K562 (cell line): ENCODE measurements around the gene GEMIN7. TPM values are rescaled to one million over a fixed set of nuclear protein-coding genes. Genes with fewer than 3 reads are reported as not detected.

Experiments used
- ATF7 ChIP-seq: fragments of 450-650 bp; IDR thresholded peaks from 2 replicates; pipeline ENCODE4 v1.7.1; 2014; ENCODE audit warnings: mild to moderate bottlenecking, moderate library complexity
- CHD4 ChIP-seq: fragments of 200-600 bp; sonication (generic); IDR thresholded peaks from 3 replicates; pipeline ENCODE4 v1.6.1; 2012; ENCODE audit warnings: low read depth, mild to moderate bottlenecking, mixed read lengths, low read length, inconsistent platforms; ENCODE audit not compliant: insufficient read depth, insufficient replicate concordance, poor library complexity, severe bottlenecking
- EP300 ChIP-seq: IDR thresholded peaks from 2 replicates; pipeline ENCODE4 v1.6.1; 2012; ENCODE audit warnings: low read length, improper control_type of control experiment
- KLF1 ChIP-seq: fragments of 450-650 bp; IDR thresholded peaks from 2 replicates; pipeline ENCODE4 v1.6.1; 2016; ENCODE audit warnings: missing genetic modification characterization, missing compliant biosample characterization
- MIER1 ChIP-seq: fragments of 450-650 bp; IDR thresholded peaks from 2 replicates; pipeline ENCODE4 v1.6.1; 2016; ENCODE audit warnings: antibody characterized with exemption, mild to moderate bottlenecking, low read depth
- NONO ChIP-seq, 2 experiments: fragments of 200-400 bp in 1 of 2; fragments of 450-650 bp in 1 of 2; formaldehyde crosslinking in 1 of 2; IDR thresholded peaks; 2 replicates each; pipeline ENCODE4 v1.6.1; 2017; ENCODE audit warnings: low read depth in 2 of 2, mild to moderate bottlenecking in 2 of 2, moderate library complexity in 2 of 2, low read length in 1 of 2
- PHF21A ChIP-seq: fragments of 450-650 bp; IDR thresholded peaks from 2 replicates; pipeline ENCODE4 v1.6.1; 2017; ENCODE audit warnings: low read depth, borderline replicate concordance
- POLR2A ChIP-seq: fragments of 450-650 bp; conservative IDR thresholded peaks from 2 replicates; pipeline ENCODE4 v1.6.1; 2016
- POLR2H ChIP-seq: IDR thresholded peaks from 2 replicates; pipeline ENCODE4 v1.6.1; 2016; ENCODE audit warnings: missing genetic modification characterization, low read depth, mild to moderate bottlenecking, control low read depth, missing compliant biosample characterization, moderate library complexity
- RBM22 ChIP-seq: fragments of 200-400 bp; formaldehyde crosslinking; IDR thresholded peaks from 2 replicates; pipeline ENCODE4 v1.6.1; 2018; ENCODE audit warnings: low read length, low read depth; ENCODE audit not compliant: poor library complexity, severe bottlenecking
- TBP ChIP-seq: optimal IDR thresholded peaks from 2 replicates; pipeline ENCODE3; 2011; ENCODE audit warnings: low read depth, low read length, improper control_type of control experiment
- ZNF780A ChIP-seq: fragments of 250-450 bp; sonication (Bioruptor Pico); IDR thresholded peaks from 2 replicates; pipeline ENCODE4 v1.5.0; 2021; ENCODE audit warnings: mild to moderate bottlenecking
- polyA plus RNA-seq, 8 experiments: library from polyadenylated mRNA; depleted of rRNA in 4 of 8; stranded (reverse) in 5 of 8; unstranded in 3 of 8; fragments of >200 nt; fragmentation: Nextera tagmentation in 2 of 8; fragmentation: Illumina TruSeq in 1 of 8; extraction: Ambion mirVana in 2 of 8; extraction: Trizol in 1 of 8; gene quantifications; 2 replicates each; pipeline versions ENCODE4 v1.2.1 to v1.2.3, GENCODE V29; 2011 to 2014; ENCODE audit warnings: inconsistent platforms in 1 of 8, missing spikeins in 1 of 8
- total RNA-seq, 7 experiments: library from RNA; depleted of rRNA in 6 of 7; stranded (reverse); fragments of >200 nt in 6 of 7; fragmentation: Illumina TruSeq in 2 of 7; extraction: Trizol in 2 of 7; gene quantifications; 2 replicates each; pipeline versions ENCODE4 v1.2.1 to v1.2.3, GENCODE V29; 2011 to 2021; ENCODE audit warnings: low replicate concordance in 1 of 7
- TF ChIP-seq, protein P1 (sequence below), 2 experiments: IDR thresholded peaks in 1 of 2; conservative IDR thresholded peaks in 1 of 2; 2 replicates each; pipeline ENCODE4 v1.6.1; 2016; ENCODE audit warnings: low read depth in 2 of 2, mild to moderate bottlenecking in 1 of 2, missing compliant biosample characterization in 1 of 2, missing genetic modification characterization in 1 of 2, moderate library complexity in 1 of 2
- TF ChIP-seq, protein P2 (sequence below): fragments of 250-450 bp; sonication (Bioruptor Pico); IDR thresholded peaks from 2 replicates; pipeline ENCODE4 v1.8.0; 2022; ENCODE audit warnings: inconsistent platforms, mild to moderate bottlenecking, moderate library complexity, borderline replicate concordance
- TF ChIP-seq, protein P3 (sequence below): fragments of 450-650 bp; formaldehyde crosslinking; IDR thresholded peaks from 2 replicates; pipeline ENCODE4 v1.4.0; 2022; ENCODE audit warnings: mild to moderate bottlenecking, moderate library complexity
- TF ChIP-seq, protein P4 (sequence below): sonication (generic); formaldehyde crosslinking; IDR thresholded peaks from 2 replicates; pipeline ENCODE4 v1.9.0; 2022; ENCODE audit warnings: mild to moderate bottlenecking, missing genetic modification reagents
- TF ChIP-seq, protein P5 (sequence below): fragments of 450-650 bp; conservative IDR thresholded peaks from 2 replicates; pipeline ENCODE4 v1.6.1; 2016; ENCODE audit warnings: missing genetic modification characterization, low read depth, mild to moderate bottlenecking, control low read depth, missing compliant biosample characterization
- TF ChIP-seq, protein P6 (sequence below): sonication (generic); formaldehyde crosslinking; IDR thresholded peaks from 2 replicates; pipeline ENCODE4 v1.9.0; 2022; ENCODE audit warnings: mild to moderate bottlenecking, missing genetic modification reagents

Gene GEMIN7
- total and polyA plus RNA-seq, 9 of the 15 experiments (the other 6 are each of a cell fraction or from before 2014, with no cell fraction given), result 23.1 to 124 (median 54.9) TPM

DNA sequence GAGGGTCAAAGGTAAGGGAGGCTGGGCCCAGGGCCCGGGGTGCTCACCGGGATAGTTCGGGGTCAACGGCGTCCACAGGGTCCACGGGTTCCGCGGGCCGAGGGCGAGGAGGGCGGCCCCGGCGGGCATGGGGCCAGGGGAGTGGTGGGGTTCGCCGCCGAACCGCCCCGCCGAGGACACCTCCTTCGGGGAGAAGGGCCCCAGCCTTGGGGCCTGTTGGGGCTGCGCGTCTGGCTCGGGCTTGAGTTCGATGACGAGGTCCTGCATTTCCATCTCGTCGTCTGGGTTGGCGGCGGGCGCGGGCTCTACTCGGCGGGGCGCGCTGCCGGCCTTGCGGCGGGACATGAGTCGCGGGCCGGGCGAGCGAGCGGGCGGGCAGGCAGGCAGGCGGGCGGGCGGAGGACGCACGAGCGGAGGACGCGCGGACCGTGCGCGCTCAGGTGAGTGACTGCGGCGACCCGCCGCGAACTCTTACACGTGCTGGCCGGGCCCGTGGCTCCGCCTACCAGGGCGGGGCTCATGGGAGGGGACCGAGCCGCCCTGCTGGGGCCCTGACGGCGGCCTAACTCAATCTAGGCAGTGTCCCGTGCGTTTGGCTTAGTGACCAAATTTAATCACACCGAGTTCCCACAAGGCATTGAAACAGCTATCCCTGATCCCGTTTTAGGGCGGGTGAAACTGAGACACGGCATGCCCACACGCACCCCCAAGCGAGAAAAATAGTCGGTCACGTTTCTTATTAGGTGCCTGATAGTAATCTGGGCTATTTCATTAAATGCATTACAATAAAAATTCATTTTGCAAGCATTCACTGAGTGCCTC, 2.8 kb upstream of the GEMIN7 start, which contains the start of gene ZNF296 (continued):
- TF ChIP-seq NONO (IDR thresholded peaks at IDR 0.05; ENCODE audit: low read depth in 2 of 2, low read length in 1 of 2) (peak in 1 of 2 experiments; percentile 76; a peak in 2 of 4 replicates), POLR2H (no peak), ZNF780A (CRISPR knock-in tag) (no peak), RBM22 (peak; percentile 15), POLR2A (peak; percentile 51; the same call in 1 of the 2 replicates), CHD4 (no peak), PHF21A (no peak), ATF7 (peak; percentile 55; the same call in 1 of the 2 replicates), KLF1 (peak; percentile 58; the same call in 1 of the 2 replicates), TBP (peak; percentile 76), EP300 (no peak), MIER1 (no peak)
- TF ChIP-seq, protein P1, sequence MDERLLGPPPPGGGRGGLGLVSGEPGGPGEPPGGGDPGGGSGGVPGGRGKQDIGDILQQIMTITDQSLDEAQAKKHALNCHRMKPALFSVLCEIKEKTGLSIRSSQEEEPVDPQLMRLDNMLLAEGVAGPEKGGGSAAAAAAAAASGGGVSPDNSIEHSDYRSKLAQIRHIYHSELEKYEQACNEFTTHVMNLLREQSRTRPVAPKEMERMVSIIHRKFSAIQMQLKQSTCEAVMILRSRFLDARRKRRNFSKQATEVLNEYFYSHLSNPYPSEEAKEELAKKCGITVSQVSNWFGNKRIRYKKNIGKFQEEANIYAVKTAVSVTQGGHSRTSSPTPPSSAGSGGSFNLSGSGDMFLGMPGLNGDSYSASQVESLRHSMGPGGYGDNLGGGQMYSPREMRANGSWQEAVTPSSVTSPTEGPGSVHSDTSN (CRISPR knock-in tag; IDR thresholded peaks at IDR 0.05; ENCODE audit: low read depth), result 0 out of 2 replicates have a peak, but pooled peaks have one; percentile 34
- TF ChIP-seq, protein P1 (tag; conservative IDR thresholded peaks at IDR 0.05; ENCODE audit: low read depth), result no peak
- TF ChIP-seq, protein P2, sequence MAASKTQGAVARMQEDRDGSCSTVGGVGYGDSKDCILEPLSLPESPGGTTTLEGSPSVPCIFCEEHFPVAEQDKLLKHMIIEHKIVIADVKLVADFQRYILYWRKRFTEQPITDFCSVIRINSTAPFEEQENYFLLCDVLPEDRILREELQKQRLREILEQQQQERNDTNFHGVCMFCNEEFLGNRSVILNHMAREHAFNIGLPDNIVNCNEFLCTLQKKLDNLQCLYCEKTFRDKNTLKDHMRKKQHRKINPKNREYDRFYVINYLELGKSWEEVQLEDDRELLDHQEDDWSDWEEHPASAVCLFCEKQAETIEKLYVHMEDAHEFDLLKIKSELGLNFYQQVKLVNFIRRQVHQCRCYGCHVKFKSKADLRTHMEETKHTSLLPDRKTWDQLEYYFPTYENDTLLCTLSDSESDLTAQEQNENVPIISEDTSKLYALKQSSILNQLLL (CRISPR knock-in tag), result no peak
- TF ChIP-seq, protein P3, sequence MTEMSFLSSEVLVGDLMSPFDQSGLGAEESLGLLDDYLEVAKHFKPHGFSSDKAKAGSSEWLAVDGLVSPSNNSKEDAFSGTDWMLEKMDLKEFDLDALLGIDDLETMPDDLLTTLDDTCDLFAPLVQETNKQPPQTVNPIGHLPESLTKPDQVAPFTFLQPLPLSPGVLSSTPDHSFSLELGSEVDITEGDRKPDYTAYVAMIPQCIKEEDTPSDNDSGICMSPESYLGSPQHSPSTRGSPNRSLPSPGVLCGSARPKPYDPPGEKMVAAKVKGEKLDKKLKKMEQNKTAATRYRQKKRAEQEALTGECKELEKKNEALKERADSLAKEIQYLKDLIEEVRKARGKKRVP (CRISPR knock-in tag), result no peak
- TF ChIP-seq, protein P4, sequence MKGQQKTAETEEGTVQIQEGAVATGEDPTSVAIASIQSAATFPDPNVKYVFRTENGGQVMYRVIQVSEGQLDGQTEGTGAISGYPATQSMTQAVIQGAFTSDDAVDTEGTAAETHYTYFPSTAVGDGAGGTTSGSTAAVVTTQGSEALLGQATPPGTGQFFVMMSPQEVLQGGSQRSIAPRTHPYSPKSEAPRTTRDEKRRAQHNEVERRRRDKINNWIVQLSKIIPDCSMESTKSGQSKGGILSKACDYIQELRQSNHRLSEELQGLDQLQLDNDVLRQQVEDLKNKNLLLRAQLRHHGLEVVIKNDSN (CRISPR knock-in tag), result peak; percentile 59; the same call in 1 of the 2 replicates
- TF ChIP-seq, protein P5, sequence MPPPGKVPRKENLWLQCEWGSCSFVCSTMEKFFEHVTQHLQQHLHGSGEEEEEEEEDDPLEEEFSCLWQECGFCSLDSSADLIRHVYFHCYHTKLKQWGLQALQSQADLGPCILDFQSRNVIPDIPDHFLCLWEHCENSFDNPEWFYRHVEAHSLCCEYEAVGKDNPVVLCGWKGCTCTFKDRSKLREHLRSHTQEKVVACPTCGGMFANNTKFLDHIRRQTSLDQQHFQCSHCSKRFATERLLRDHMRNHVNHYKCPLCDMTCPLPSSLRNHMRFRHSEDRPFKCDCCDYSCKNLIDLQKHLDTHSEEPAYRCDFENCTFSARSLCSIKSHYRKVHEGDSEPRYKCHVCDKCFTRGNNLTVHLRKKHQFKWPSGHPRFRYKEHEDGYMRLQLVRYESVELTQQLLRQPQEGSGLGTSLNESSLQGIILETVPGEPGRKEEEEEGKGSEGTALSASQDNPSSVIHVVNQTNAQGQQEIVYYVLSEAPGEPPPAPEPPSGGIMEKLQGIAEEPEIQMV (tag), result no peak
- TF ChIP-seq, protein P6, sequence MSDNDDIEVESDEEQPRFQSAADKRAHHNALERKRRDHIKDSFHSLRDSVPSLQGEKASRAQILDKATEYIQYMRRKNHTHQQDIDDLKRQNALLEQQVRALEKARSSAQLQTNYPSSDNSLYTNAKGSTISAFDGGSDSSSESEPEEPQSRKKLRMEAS (CRISPR knock-in tag), result peak; percentile 83
